ENCODE results near the gene CDH13. TPM values are rescaled to one million over a fixed set of nuclear protein-coding genes. Genes with fewer than 3 reads are reported as not detected.

CDH13 gene
- total and polyA plus RNA-seq, 10 of the 15 experiments (the other 5 are each of a cell fraction or from before 2014, with no cell fraction given): under 0.01 to 0.05 TPM; not detected in 8

DNA sequence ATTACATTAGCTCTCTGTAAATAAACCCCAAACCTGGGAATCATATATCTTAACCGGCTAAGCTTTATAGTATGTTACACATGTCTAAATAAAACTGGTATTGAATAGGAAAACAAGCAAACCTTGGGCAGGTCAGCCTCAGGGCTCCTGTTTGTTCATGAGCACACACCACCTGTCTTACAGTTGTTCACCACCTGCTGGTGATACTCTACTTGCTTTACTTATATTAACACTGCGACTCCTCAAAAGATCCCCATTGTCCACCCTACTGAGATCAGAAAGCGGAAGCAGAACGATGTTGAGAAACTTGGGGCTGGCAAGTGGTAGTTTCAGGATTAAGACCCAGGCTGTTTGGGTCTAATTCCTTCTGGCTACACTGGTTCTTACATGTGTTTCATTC lies 16.4 kb downstream of the CDH13 start:
- in situ Hi-C loops (cut with MboI): no loop called here
- TF ChIP-seq WRNIP1 (IDR thresholded peaks at IDR 0.05; ENCODE audit: borderline replicate concordance, low read depth, low read length): no peak
- TF ChIP-seq SPI1 (IDR thresholded peaks at IDR 0.05; ENCODE audit: borderline replicate concordance, insufficient read depth, low read depth, low read length): peak; percentile 15; the same call in 1 of the 2 replicates
- 95% methylated on average over 4 of the region's 4 CpGs for WGBS (ENCODE audit: insufficient coverage, insufficient replicate concordance, low lambda C conversion rate, missing lambda C conversion rate)
- Histone ChIP-seq H3K36me3 (ENCODE audit: control insufficient read depth in 2 of 2, insufficient read depth in 2 of 2, low read length in 1 of 2) (no peaks in the 10 kb centered on the region), H3K27me3 (replicated peaks in 1 of 2; ENCODE audit: control insufficient read depth in 2 of 2, insufficient read depth in 2 of 2, low read length in 1 of 2) (no peaks in the 10 kb centered on the region), H3K9ac (ENCODE audit: control insufficient read depth, insufficient read depth, low read length) (no peak overlapping the region), H3K4me1 (ENCODE audit: control insufficient read depth, insufficient read depth, low read length) (0 out of 2 replicates have a peak, but pooled peaks cover 2% of the 10 kb centered on the region), H4K20me1 (ENCODE audit: control insufficient read depth, insufficient read depth) (no peaks in the 10 kb centered on the region), H3K9me3 (replicated peaks; ENCODE audit: control insufficient read depth, insufficient read depth, low read length) (no peaks in the 10 kb centered on the region; the same call in 2 of the 3 replicates), H3K4me3 (no peak overlapping the region), H3K79me2 (ENCODE audit: control insufficient read depth, insufficient read depth, low read length) (no peaks in the 10 kb centered on the region), H3K4me2 (ENCODE audit: control insufficient read depth, insufficient read depth) (no peak overlapping the region), H2AFZ (ENCODE audit: control insufficient read depth, low read depth, low read length) (peak overlapping the region; percentile 7; the same call in 1 of the 2 replicates), H3K27ac (ENCODE audit: control insufficient read depth, insufficient read depth) (no peak overlapping the region)
- no peak for FAIRE-seq
- ChIA-PET SMC1A (ENCODE audit: uncharacterized antibody, unreplicated experiment) (interaction anchor here (0.6 to 7.8 kb wide), 6 partner anchors 11 to 92 kb away, joined by 3 to 63 read pairs (median 4); no protein-coding TSS in a partner anchor), CTCF (interaction anchor here (1.1 to 10.1 kb wide), 3 partner anchors 11 to 804 kb away, joined by 4 to 131 read pairs (median 100); no protein-coding TSS in a partner anchor), RAD21 (ENCODE audit: unreplicated experiment) (interaction anchor here (1.1 to 1.9 kb wide), 2 partner anchors 9 to 12 kb away, joined by 4 to 11 read pairs; no protein-coding TSS in a partner anchor), POLR2A (interaction anchor here (0.8 to 2.3 kb wide), 2 partner anchors 8 to 11 kb away, joined by 3 to 8 read pairs; no protein-coding TSS in a partner anchor)
- intact Hi-C loops (cut with micrococcal nuclease; ENCODE audit: unreplicated experiment): no loop called here
- ATAC-seq: peak; percentile 81
- DNase-seq (ENCODE audit: low read depth, low spot score): no peak
- BruUV-seq (replicated peaks): no TSS peak

DNA sequence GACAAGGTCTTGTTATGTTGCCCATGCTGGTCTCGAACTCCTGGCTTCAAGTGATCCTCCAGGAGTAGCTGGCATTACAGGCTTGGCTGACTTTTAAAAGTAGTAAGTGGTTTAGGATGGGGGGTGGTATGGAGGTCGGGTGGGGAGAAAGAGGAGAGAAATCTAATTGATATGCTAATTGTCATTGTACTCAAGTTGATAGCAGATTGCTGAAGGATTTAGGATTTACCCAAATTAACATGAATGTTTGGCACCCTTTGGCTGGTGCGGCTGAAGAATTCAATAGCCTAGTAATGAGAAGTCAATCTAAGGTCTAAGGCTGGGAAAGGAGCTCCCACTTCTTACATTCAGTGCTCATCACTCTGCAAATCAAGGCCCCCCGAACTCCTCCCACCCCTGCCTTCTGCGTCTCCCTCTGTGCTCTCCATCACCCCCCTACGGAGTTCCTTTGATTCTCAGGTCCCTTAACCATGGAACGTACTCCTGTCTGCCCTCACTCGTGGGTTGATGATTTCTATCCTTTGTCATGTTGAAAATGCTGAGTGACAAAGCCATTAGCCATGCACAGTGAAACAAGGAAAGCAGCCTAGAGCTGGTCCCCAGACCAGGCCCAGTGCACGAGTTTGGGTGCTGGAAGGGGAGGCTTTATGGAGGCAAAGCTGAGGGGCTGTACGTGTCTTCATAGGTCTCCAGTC lies 17.3 kb downstream of the CDH13 start:
- no peak for FAIRE-seq
- H3K27me3 ChIP-seq (replicated peaks in 1 of 2; ENCODE audit: control insufficient read depth in 2 of 2, insufficient read depth in 2 of 2, low read length in 1 of 2): no peaks in the 10 kb centered on the region
- no peak for ATAC-seq
- ChIA-PET POLR2A (interaction anchor here (2.3 kb wide), 1 partner anchor 7 kb away, joined by 8 read pairs; no protein-coding TSS in a partner anchor), SMC1A (ENCODE audit: uncharacterized antibody, unreplicated experiment) (interaction anchor here (0.7 to 7.8 kb wide), 3 partner anchors 10 to 27 kb away, joined by 3 to 63 read pairs (median 7); no protein-coding TSS in a partner anchor), RAD21 (ENCODE audit: unreplicated experiment) (interaction anchor here (1.9 kb wide), 1 partner anchor 8 kb away, joined by 11 read pairs; no protein-coding TSS in a partner anchor), CTCF (interaction anchor here (0.6 to 10.1 kb wide), 4 partner anchors 10 to 771 kb away, joined by 3 to 131 read pairs (median 52); no protein-coding TSS in a partner anchor)
- in situ Hi-C loops (cut with MboI) (no loop called here), intact Hi-C loops (cut with micrococcal nuclease; ENCODE audit: unreplicated experiment) (no loop called here)
- H3K9ac ChIP-seq (ENCODE audit: control insufficient read depth, insufficient read depth, low read length): no peak overlapping the region
- WGBS (ENCODE audit: insufficient coverage, insufficient replicate concordance, low lambda C conversion rate, missing lambda C conversion rate): 60% methylated on average over 10 of the region's 10 CpGs
- no peak overlapping the region for H3K4me2 ChIP-seq (ENCODE audit: control insufficient read depth, insufficient read depth)
- 0 out of 2 replicates have a peak, but pooled peaks cover 2% of the 10 kb centered on the region for H3K4me1 ChIP-seq (ENCODE audit: control insufficient read depth, insufficient read depth, low read length)
- no peak overlapping the region for H3K27ac ChIP-seq (ENCODE audit: control insufficient read depth, insufficient read depth)
- H3K36me3 ChIP-seq (ENCODE audit: control insufficient read depth in 2 of 2, insufficient read depth in 2 of 2, low read length in 1 of 2): no peaks in the 10 kb centered on the region
- H4K20me1 ChIP-seq (ENCODE audit: control insufficient read depth, insufficient read depth): no peaks in the 10 kb centered on the region
- no TSS peak for BruUV-seq (replicated peaks)
- no peaks in the 10 kb centered on the region for H3K79me2 ChIP-seq (ENCODE audit: control insufficient read depth, insufficient read depth, low read length)
- no peaks in the 10 kb centered on the region; the same call in 2 of the 3 replicates for H3K9me3 ChIP-seq (replicated peaks; ENCODE audit: control insufficient read depth, insufficient read depth, low read length)
- DNase-seq (ENCODE audit: low read depth, low spot score): no peak
- no peak overlapping the region for H2AFZ ChIP-seq (ENCODE audit: control insufficient read depth, low read depth, low read length)
- no peak overlapping the region for H3K4me3 ChIP-seq
- TF ChIP-seq CREM (IDR thresholded peaks at IDR 0.05; ENCODE audit: low read depth): no peak
- TF ChIP-seq GATAD2B (conservative IDR thresholded peaks at IDR 0.05; ENCODE audit: low read depth): no peak
- no peak for TF ChIP-seq MYC (IDR thresholded peaks at IDR 0.05; ENCODE audit: insufficient read depth, insufficient read length, insufficient replicate concordance, low read length, severe bottlenecking)
- TF ChIP-seq EGR1 (IDR thresholded peaks at IDR 0.05; ENCODE audit: borderline replicate concordance in 1 of 2, low read depth in 2 of 2, low read length in 2 of 2): no peak
- no peak for TF ChIP-seq ZNF622 (IDR thresholded peaks at IDR 0.05)
- TF ChIP-seq JUND (IDR thresholded peaks at IDR 0.05; ENCODE audit: low read depth, low read length): no peak
- TF ChIP-seq BHLHE40 (IDR thresholded peaks at IDR 0.05; ENCODE audit: borderline replicate concordance in 1 of 2, low read depth in 2 of 2, low read length in 1 of 2): no peak
- TF ChIP-seq, protein P1, sequence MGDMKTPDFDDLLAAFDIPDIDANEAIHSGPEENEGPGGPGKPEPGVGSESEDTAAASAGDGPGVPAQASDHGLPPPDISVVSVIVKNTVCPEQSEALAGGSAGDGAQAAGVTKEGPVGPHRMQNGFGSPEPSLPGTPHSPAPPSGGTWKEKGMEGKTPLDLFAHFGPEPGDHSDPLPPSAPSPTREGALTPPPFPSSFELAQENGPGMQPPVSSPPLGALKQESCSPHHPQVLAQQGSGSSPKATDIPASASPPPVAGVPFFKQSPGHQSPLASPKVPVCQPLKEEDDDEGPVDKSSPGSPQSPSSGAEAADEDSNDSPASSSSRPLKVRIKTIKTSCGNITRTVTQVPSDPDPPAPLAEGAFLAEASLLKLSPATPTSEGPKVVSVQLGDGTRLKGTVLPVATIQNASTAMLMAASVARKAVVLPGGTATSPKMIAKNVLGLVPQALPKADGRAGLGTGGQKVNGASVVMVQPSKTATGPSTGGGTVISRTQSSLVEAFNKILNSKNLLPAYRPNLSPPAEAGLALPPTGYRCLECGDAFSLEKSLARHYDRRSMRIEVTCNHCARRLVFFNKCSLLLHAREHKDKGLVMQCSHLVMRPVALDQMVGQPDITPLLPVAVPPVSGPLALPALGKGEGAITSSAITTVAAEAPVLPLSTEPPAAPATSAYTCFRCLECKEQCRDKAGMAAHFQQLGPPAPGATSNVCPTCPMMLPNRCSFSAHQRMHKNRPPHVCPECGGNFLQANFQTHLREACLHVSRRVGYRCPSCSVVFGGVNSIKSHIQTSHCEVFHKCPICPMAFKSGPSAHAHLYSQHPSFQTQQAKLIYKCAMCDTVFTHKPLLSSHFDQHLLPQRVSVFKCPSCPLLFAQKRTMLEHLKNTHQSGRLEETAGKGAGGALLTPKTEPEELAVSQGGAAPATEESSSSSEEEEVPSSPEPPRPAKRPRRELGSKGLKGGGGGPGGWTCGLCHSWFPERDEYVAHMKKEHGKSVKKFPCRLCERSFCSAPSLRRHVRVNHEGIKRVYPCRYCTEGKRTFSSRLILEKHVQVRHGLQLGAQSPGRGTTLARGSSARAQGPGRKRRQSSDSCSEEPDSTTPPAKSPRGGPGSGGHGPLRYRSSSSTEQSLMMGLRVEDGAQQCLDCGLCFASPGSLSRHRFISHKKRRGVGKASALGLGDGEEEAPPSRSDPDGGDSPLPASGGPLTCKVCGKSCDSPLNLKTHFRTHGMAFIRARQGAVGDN (IDR thresholded peaks at IDR 0.05): no peak
- no peak for TF ChIP-seq ZNF217 (IDR thresholded peaks at IDR 0.05)
